ENCODE measurements around the gene IDNK.
"Not testable (repeated sequence)": the region's sequence is repeated elsewhere in the genome, so short reads cannot be mapped to it uniquely, and the experiment has no call there.

IDNK gene

DNA sequence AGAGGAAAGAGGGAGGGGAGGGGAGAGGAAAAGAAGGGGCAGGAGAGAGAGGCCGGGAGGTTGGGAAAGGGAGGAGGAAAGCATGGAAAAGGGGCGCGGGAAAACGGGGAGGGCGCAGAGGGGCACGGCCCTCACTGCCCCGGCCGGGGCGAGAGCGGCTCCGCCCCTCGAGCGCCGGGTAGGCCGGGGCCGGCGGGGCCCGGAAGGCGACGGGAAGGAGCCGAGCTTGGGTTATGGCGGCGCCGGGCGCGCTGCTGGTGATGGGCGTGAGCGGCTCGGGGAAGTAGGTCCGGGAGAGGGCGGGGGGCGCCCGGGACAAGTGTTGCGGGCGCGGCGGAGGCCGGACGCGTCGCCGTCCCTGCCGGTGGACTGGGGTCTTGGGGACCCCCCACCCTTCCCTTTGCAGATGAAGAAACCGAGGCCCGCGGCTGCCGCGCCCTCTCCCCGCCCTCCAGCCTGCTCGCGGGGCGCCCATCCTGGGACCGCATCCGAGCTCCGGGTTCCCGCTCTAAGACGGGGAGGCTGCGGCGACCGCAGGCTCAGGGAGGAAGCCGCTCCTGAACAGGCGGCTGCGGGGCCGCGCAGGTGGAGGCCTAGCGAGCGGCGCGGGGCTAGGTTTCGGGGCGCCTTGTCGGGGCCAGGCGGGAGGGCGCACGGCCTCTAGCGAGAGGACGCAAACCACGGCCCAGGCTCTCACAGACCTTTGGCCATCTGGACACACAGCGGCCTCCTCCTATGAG is at the start of gene IDNK:
IDNK (plus strand) TSS at position 205 of the 740 bp plus-strand sequence; CDS start at position 234, 29 bp downstream.
- DNase-seq: peak; percentile 69

DNA sequence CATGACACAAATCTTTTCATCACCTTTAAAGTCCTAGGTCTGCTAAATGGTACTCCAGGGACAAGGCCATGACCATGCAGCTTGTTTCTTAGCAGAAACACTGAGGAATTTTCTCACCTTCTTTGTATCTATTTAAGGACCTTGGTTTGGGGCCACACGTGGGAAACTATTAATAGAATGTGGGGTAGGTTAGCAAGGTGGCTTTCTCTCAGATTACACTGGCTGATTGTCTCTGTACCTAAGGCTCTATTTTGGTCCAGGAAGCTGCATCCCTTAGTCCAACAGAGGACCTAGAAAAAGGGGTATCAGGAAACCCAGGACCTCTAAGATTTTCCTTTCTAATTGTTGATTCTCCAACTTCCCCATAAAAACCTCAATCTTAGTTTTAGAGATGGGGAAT is 48.5 kb upstream of the IDNK start:
- no peak for DNase-seq

DNA sequence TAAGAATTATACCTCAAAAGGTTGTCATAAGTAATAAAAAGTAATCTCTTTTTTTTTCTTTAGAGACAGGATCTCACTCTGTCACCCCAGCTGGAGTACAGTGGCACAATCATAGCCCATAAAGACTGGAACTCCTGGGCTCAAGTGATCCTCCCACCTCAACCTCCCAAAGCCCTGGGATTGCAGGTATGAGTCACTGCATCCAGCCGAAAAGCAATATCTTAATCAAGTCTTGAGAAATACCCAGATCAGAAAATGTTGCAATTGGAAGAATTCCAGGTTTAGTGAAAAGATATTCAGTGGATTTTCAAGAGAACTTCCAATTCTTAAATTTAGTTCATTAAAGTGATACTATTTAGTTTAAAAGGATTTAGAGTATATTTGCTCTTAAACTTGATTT is 40.9 kb upstream of the IDNK start:
- DNase-seq: no peak

- DNase-seq: peak; percentile 21
Measured at GRCh38 chr9:83583151-83584014, 39.6 kb upstream of the IDNK start.

DNA sequence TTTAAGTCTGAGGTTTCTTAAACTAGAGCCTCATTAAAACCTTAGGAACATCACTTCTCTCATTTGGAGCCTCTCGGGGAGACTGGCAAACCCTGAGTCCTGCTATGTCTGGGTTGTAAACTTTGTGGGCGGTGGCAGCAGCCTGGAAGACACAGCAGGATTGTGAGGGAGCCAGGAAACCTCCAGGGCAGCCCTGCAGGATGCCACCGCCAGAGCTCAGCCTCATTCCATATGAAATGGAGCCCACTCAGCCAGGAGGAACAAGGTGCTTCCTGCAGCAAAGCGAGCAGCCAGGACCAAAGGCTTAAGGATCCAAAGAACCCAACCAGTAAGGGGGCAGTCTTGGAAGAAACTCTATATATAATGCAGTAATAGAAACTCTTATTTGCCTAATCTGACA is 37.9 kb upstream of the IDNK start:
- DNase-seq: no peak

DNA sequence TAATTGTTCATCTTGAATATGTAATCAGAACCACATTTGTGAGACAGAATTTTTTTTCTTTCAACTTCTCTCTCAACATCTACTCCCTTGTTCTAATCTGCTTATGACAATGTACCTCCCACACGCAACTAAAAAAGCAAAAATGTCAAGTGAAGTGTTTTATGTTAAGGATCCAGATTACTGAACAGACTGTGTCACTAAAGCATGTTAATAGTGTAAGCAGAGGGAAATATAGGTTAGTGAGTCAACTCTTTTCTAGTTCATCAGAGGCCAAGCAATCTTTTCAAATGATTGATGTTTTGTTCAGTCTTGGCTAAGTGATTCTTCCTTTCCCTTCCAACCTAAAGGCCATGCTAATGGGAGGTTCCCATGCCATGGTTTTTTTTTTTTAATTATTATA is 34.7 kb upstream of the IDNK start:
- DNase-seq: no peak

DNA sequence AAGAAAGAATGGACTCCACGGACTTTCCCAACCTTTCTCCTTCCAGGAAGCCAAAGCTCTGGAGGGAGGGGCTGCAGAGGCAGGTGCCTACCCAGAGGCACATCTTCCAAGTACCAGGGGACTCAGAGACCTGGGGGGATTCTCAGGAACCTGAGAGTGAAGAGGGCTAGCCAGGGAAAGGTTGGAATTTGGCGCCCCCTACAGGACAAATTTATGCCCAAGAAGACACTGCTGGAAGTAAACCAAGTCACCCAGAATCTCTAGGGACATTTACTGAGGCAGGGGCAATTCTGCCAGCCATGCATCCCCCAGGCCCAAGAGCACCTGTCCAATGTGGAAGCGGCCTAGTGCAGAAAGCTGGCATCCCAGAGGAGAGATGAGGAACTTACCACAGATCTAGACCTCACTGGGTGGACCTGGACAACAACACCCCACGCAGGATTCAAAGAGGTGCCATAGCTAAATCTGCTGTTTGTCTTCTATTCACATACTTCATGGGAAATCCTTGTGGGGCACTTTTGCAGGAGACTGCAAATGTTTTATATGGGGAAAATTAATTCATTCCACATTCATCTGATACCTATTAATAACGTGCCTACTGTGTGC is 25.9 kb upstream of the IDNK start:
- peak; percentile 61 for DNase-seq

DNA sequence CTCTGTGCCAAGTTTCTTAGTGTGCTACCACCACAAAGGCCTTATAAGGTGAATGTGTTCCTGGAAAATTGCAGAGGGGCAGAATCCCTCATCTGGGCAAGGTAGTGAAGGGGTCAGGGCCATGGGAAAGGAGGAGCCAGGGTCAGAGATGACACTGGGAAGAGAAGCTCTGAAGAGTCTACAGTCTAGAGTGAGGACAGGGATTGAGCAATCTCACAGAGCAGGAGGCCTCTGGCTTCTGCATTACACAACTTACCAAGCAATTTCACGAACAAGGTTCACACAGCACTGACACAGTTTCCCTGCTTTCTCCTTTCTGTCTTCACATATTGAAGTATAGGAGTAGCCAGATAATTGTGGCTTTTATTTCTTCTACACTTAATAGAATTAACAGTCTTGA is 24.5 kb upstream of the IDNK start:
- no peak for DNase-seq

GRCh38 chr9:83599071-83599470 is 23.9 kb upstream of the IDNK start:
- no peak for DNase-seq

GRCh38 chr9:83601463-83601862 is 21.5 kb upstream of the IDNK start:
- no peak for DNase-seq

- DNase-seq: not testable (repeated sequence)
Measured at GRCh38 chr9:83607620-83608019, 15.3 kb upstream of the IDNK start.

DNA sequence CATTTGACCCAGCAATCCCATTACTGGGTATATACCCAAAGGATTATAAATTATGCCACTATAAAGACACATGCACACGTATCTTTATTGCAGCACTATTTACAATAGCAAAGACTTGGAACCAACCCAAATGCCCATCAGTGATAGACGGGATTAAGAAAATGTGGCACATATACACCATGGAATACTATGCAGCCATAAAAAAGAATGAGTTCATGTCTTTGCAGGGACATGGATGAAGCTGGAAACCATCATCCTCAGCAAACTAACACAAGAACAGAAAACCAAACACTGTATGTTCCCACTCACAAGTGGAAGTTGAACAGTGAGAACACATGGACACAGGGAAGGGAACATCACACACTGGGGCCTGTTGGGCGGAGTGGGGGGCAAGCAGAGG is 9.6 kb upstream of the IDNK start:
- not testable (repeated sequence) for DNase-seq

GRCh38 chr9:83617299-83617698 is 5.6 kb upstream of the IDNK start:
- no peak for DNase-seq

DNA sequence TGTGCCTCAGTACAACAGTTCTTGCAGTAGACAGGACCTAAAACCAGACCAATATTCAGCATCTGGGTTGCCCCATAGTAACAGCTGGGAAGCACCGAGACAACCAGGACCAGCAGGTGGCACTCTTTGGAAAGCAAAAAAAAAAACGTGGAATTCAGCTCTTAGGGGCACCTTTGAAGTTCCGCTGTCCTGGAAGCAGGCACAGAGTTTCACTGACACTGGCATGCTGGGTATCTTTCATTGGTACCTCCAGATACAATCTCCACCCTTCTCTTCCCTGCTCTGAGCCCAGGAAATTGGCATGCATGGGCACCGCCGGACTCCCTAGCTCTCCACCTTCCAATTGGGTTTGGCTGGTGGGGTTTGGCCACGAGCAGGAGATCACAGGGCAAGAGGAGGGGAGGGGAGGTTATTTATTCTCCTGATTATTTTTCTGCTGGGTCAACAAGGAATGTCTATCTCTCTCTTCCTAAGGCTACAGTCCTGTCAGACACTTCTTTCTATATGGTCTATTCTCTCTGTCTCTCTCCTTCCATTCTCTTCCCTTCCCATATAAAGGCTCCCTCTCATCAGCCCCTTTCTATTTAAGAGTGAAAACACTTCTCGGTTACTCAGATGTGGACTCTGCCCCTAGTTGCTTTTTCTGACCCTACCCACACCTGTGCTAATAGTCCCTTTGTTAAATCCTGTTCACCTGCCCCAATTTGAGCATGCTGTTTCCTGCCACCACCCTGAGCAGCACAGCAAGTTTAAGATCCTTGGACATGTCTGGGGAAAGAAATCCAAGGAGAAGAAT is 1.9 kb upstream of the IDNK start:
- peak; percentile 40 for DNase-seq

DNA sequence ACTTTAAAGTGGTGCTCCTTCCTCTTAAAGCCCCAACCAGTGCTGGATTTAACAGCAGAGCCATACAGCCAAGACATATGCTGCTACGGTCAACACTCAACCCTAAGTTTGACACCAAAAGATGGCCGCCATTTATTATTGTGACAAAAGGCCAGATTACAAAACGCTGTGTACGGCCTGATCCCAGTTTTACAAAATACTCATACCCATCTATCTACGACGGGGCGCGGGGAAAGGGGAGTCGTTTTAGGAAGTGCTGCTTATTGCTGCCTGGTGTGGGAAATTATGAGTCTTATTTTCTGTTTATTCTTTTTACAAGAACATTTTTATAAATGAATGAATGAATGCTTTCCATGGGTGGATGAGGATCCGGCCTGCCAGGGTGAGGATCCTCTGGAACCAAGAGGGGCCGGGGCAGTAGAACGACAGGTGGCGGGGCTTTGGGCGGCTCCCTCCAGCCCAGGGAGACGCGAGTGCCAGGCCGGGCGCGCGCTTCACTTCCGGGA is 457 bp upstream of the IDNK start:
- peak; percentile 79 for DNase-seq

DNA sequence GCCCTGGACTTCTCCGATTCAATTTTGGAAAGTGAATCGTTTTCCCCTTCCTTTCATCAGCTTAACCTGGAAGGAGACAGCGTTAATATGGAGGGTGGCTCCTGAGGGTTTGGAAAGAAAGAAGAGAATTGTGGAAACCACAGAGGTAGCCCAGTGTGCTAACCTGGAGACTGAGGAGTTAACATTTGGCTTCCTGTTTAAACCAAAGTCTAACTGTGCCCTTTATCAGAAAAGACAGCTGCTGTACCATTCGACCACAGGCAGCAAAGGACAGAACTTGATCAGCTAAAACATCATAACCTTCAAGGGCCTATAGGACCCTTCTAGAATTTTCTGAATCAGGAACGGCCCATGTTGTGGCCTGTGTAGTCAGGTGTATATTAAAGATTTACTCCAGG is 735 bp downstream of the IDNK start:
- DNase-seq: peak; percentile 32

DNA sequence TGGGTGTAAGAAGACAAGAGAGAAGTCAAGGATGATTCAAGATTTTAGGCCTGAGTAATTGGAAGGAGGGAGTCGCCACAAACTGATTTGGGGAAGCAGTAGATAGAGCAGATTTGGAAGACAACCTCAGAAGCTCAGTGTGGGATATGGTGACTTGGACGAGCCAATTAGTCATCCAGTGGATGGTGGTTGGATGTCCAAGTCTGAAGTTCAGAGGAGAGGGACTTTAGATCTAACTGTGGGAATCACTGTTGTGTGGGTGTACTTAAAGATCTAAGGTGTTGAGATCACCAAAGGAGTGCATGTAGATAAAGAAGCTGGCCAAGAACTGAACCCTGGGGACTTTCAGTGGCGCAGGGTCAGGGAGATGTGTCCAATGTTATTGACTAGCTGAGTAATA is 2.2 kb downstream of the IDNK start:
- DNase-seq: no peak

DNA sequence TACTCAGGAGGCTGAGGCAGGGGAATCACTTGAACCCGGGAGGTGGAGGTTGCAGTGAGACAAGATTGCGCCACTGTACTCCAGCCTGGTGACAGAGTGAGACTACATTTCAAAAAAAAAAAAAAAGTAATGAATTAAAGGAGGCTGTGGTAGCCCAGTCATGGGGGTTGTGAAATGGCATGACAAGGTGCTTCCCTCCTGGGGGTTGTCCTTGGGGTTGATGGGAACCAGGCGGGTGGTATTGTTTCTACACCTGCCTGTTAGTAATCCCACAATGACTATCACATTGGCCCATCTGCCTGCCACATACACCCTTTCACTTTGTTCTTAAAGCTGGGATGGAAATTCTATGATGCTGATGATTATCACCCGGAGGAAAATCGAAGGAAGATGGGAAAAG is 5.6 kb downstream of the IDNK start:
- no peak for DNase-seq

DNA sequence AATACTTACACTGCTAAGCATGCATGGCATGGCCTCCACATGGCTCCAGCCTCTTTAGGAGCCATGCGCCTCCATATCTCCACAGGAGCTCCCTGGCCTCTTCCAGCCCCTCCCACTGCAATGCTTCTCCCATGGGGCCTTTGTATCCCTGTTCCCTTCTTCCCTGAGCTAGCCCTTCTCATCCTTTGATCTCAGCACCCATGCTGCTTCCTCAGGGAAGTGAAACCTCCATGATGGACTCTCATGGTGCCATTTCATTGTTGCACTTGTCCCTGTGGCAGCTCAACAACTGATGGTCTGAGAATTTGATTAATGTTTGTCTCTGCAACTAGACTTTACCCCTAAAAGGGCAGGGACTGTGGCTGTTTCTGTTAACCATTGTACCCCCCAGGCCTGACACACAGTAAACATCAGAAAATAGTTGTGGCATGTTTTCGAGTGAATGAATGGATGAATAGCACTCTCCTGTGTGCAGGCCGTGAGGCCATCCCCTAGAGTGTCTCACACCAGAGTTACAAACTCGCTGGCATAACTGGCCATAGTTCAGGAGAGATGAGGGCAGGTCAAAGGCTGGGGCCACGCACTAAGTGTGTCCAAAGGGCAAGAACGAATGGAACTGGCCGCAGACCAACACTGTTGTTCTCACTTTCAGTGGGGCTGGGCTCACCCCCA is 6.6 kb downstream of the IDNK start:
- DNase-seq: no peak

DNA sequence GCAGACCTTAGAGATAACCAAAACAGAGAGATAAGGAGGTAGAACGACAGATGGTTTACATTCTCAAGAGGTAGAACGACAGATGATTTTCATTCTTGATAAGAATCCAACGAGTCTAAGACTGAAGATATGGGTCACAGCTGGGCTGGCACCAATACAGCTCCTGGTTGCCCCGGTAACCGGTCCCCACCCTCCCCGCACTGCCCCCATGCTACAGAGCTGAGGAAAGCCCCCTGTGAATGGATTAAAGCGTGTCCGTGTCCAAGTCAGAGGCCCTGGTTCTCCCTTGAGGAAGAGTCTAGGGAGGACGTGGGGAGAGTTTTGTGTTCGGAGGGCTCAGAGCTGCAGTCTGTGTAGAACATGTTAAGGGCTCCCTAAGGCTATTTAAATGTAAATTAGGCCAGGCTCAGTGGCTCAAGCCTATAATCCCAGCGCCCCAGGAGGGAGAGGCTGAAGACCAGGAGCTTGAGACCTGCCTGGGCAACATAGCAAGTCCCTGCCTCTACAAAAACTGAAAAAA is 8.1 kb downstream of the IDNK start:
- DNase-seq: no peak

DNA sequence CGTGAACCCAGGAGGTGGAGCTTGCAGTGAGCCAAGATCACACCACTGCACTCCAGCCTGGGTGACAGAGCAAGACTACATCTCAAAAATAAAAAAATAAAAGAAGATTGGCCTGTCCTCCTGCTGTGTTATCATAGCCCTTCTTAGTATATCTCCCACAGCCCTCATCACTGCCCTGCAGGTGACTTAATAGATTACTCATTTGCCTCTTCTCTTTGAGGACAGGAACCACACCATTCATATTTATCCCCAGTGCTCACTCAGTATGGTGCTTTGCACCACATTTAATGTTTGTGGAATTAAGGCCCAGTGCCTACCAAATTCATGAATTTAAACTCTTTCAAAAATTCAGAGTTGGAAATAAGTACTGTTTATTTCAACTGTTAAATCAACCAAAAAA is 10.3 kb downstream of the IDNK start:
- no peak for DNase-seq

GRCh38 chr9:83633676-83634075 is 10.7 kb downstream of the IDNK start:
- no peak for DNase-seq
